ENCODE data around the gene ABHD17A. TPM values are rescaled to one million over a fixed set of nuclear protein-coding genes. Genes with fewer than 3 reads are reported as not detected.
"Not testable (repeated sequence)": the region's sequence is repeated elsewhere in the genome, so short reads cannot be mapped to it uniquely, and the experiment has no call there.

ABHD17A gene
- 10 to 100 TPM; 92.6 to 99.5 TPM for total RNA-seq

DNA sequence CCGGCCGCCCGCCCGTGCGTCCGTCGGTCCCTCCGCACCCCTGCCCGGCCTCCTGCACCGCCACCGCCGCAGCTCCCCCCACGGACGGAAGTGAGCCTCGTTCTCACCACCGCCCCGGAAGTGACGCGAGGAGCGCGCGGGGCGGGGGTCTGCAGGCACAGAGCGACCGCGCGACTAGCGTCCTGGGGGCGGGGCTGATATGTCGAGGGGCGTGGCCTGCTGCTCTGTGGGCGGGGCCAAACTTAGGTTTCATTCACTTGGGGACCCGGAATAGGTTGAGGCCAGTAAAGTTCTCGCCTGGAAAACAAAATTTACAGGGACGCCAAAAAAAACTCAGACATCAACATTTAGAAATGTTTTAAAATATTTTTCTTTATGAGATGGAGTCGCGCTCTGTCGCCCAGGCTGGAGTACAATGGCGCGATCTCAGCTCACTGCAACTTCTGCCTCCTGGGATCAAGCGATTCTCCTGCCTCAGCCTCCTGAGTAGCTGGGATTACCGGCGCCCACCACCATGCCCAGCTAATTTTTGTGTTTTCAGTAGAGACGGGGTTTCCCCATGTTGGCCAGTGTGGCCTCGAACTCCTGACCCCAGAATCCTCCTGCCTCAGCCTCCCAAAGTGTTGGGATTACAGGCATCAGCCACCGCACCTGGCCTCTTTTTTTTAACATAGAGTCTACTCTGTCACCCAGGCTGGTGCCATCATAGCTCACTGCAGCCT, at the start of gene ABHD17A:
Gene ABHD17A, minus strand, starts transcription at position 99 of the 722 bp plus-strand sequence. CDS start 3,930 bp downstream, outside the sequence.
- DNase-seq (ENCODE audit: low spot score) = peak; percentile 96
- H3K4me1 ChIP-seq = peaks cover 0 to 58% of the 10 kb centered on the region in 2 donors
- not testable (repeated sequence) for H3K36me3 ChIP-seq, H3K27me3 ChIP-seq, H3K9me3 ChIP-seq
- peak within 1 kb of the TSS; percentile 83 to 90 for H3K27ac ChIP-seq
- H3K4me3 ChIP-seq = peak within 1 kb of the TSS; percentile 92 to 94

DNA sequence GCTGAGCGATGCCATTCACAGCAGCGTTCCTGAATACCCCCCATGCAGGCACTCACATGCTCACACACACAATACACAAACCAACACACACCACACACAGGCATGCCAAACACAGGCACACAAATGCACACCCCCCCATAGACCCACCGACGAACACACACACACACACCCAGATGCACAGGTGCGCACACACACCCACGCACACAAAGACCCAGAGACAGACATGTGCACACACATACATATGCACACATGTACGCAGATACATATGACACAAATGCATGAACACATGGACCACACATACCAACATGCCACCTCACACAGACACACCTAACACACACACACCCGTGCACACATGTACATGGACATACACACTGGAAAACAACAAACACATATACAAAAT, 48.6 kb upstream of the ABHD17A start:
- H3K4me1 ChIP-seq = peaks cover 0 to 8% of the 10 kb centered on the region in 2 donors
- no peaks in the 10 kb centered on the region for H3K27me3 ChIP-seq
- DNase-seq (ENCODE audit: low spot score) = no peak
- no peaks in the 10 kb centered on the region for H3K36me3 ChIP-seq
- no peak overlapping the region for H3K4me3 ChIP-seq
- TF ChIP-seq, protein P1, sequence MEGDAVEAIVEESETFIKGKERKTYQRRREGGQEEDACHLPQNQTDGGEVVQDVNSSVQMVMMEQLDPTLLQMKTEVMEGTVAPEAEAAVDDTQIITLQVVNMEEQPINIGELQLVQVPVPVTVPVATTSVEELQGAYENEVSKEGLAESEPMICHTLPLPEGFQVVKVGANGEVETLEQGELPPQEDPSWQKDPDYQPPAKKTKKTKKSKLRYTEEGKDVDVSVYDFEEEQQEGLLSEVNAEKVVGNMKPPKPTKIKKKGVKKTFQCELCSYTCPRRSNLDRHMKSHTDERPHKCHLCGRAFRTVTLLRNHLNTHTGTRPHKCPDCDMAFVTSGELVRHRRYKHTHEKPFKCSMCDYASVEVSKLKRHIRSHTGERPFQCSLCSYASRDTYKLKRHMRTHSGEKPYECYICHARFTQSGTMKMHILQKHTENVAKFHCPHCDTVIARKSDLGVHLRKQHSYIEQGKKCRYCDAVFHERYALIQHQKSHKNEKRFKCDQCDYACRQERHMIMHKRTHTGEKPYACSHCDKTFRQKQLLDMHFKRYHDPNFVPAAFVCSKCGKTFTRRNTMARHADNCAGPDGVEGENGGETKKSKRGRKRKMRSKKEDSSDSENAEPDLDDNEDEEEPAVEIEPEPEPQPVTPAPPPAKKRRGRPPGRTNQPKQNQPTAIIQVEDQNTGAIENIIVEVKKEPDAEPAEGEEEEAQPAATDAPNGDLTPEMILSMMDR (IDR thresholded peaks at IDR 0.05) = no peak
- H3K27ac ChIP-seq = no peak overlapping the region
- no peaks in the 10 kb centered on the region for H3K9me3 ChIP-seq

DNA sequence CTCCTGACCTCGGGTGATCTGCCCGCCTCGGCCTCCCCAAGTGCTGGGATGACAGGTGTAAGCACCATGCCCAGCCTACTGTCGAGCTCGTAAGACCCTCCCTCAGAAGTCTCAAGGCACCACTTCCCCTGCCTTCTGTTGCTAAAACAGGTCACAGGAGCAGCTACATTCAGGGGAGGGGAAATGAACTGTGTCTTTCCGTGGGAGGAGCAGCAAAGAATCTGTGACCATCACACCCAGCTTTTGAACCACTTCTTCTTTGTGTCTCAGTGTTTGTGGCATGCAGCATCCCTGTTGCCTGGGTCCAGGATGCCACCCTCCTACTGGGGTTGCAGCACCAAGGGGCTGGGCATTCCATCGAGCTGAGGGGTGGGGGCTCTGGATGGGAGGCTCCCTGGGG, 47.9 kb upstream of the ABHD17A start:
- Histone ChIP-seq H3K27ac (no peak overlapping the region), H3K27me3 (no peaks in the 10 kb centered on the region), H3K36me3 (no peaks in the 10 kb centered on the region), H3K9me3 (no peaks in the 10 kb centered on the region), H3K4me1 (peaks cover 0 to 8% of the 10 kb centered on the region in 2 donors), H3K4me3 (no peak overlapping the region)
- TF ChIP-seq, protein P1 (IDR thresholded peaks at IDR 0.05) = no peak
- DNase-seq (ENCODE audit: low spot score) = no peak

DNA sequence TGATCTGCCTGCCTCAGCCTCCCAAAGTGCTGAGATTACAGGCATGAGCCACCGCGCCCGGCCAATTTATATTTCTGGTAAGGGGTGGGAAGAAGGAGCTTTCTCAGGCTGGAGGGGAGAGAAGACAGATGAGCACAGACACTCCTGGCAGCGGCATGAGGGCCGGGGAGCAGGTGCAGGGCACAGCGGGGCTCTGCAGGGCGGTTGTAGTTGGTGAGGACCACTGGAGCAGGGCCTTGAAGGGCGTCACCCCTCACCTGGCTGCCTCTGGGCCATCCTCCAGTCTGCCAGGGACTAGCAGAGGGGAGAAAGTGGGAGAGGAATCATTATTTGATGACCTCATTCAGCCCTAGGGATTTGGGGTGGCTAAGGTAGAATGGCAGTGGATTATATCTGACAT, 47.1 kb upstream of the ABHD17A start:
- Histone ChIP-seq H3K9me3 (no peaks in the 10 kb centered on the region), H3K36me3 (no peaks in the 10 kb centered on the region), H3K4me1 (peaks cover 0 to 8% of the 10 kb centered on the region in 2 donors), H3K27ac (no peak overlapping the region), H3K27me3 (no peaks in the 10 kb centered on the region), H3K4me3 (no peak overlapping the region)
- no peak for DNase-seq (ENCODE audit: low spot score)
- TF ChIP-seq, protein P1 (IDR thresholded peaks at IDR 0.05) = no peak

DNA sequence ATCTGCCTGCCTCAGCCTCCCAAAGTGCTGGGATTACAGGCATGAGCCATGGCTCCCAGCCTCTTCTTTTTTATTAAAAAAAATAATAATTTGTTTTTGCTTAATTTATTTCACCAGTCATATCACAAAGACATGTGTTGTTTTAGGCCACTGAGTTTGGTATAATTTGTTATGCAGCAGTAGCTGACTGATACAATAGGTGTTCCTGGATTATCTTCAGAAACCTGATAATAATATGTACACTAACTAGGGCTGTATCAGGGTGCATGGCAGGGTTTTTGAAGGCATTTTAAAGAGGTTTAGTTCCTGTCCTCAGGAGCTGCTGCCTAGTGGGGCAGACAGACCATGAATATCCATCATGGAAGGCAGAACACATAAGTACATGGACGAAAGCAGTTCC, 46.1 kb upstream of the ABHD17A start:
- no peak for DNase-seq (ENCODE audit: low spot score)
- H3K4me3 ChIP-seq = no peak overlapping the region
- H3K27me3 ChIP-seq = no peaks in the 10 kb centered on the region
- H3K27ac ChIP-seq = no peak overlapping the region
- no peaks in the 10 kb centered on the region for H3K9me3 ChIP-seq
- TF ChIP-seq, protein P1 (IDR thresholded peaks at IDR 0.05) = no peak
- H3K4me1 ChIP-seq = peaks cover 0 to 8% of the 10 kb centered on the region in 2 donors
- H3K36me3 ChIP-seq = no peaks in the 10 kb centered on the region

DNA sequence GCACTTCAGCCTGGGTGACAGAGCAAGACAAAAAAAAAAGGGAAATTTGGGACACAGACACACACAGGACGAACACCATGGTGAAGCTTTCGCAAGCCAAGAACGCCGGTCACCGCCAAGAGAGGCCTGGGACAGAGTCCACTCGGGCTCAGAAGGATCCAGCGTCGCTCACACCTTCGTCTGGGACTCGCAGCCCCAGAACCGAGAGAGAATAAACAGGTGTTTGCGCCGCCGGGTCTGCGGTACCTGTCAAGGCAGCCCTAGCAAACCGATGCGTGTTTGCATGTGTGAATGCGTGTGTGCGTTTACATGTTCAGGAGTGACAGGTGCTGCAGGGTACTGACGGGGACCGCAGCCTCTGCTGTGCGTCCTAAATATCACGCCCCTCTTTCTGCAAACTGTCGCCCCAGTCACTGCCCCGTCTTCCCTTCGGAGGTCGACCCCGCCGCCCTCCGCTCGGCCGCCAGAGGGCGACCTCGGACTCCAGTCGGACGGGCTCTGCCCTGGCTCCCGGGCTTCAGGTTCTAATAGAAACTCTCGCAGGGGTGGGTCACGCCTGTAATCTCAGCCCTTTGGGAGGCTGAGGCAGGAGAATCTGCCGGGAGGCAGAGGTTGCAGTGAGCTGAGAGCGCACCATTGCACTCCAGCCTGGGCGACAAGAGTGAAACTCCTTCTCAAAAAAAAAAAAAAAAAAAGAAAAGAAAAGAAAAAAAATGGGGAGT, 43.9 kb upstream of the ABHD17A start:
- H3K9me3 ChIP-seq = no peaks in the 10 kb centered on the region
- peaks cover 7% of the 10 kb centered on the region for H3K36me3 ChIP-seq
- TF ChIP-seq, protein P1 (IDR thresholded peaks at IDR 0.05) = peak; percentile 86 to 94
- peak overlapping the region in 1 of 2 donors; percentile 40 for H3K4me3 ChIP-seq
- H3K27me3 ChIP-seq = no peaks in the 10 kb centered on the region
- peak; percentile 85 for DNase-seq (ENCODE audit: low spot score)
- no peak overlapping the region for H3K27ac ChIP-seq
- peaks cover 0 to 8% of the 10 kb centered on the region in 2 donors for H3K4me1 ChIP-seq

Data from right atrium auricular region (tissue), 2 donors.